ENCODE measurements around the gene SELE. TPM values are rescaled to one million over a fixed set of nuclear protein-coding genes. Genes with fewer than 3 reads are reported as not detected.

SELE gene
- total RNA-seq, 1 donor from 2014 or later, result 1.6 TPM

GRCh38 chr1:169753549-169753948, 19.7 kb upstream of the SELE start:
- Histone ChIP-seq H3K9ac (ENCODE audit: low read depth in 1 of 3, low read length in 3 of 3) (no peak overlapping the region), H3K36me3 (ENCODE audit: control insufficient read depth in 3 of 3, insufficient read depth in 3 of 3, low read length in 3 of 3) (no peaks in the 10 kb centered on the region), H3K4me3 (ENCODE audit: low read length in 3 of 3) (no peak overlapping the region), H3K9me3 (ENCODE audit: control insufficient read depth in 3 of 3, low read length in 3 of 3) (no peaks in the 10 kb centered on the region), H3K27ac (ENCODE audit: low read depth, low read length) (no peak overlapping the region), H3K4me1 (ENCODE audit: control insufficient read depth in 3 of 3, insufficient read depth in 3 of 3, low read length in 3 of 3) (no peaks in the 10 kb centered on the region), H3K27me3 (ENCODE audit: control insufficient read depth in 3 of 3, insufficient read depth in 3 of 3, low read length in 3 of 3) (peaks cover 0 to 5% (median 0%) of the 10 kb centered on the region in 3 donors)

GRCh38 chr1:169750041-169750440, 16.2 kb upstream of the SELE start:
- H3K9me3 ChIP-seq (ENCODE audit: control insufficient read depth in 3 of 3, low read length in 3 of 3), result no peaks in the 10 kb centered on the region
- H3K9ac ChIP-seq (ENCODE audit: low read depth in 1 of 3, low read length in 3 of 3), result no peak overlapping the region
- no peaks in the 10 kb centered on the region for H3K36me3 ChIP-seq (ENCODE audit: control insufficient read depth in 3 of 3, insufficient read depth in 3 of 3, low read length in 3 of 3)
- H3K4me3 ChIP-seq (ENCODE audit: low read length in 3 of 3), result no peak overlapping the region
- H3K27me3 ChIP-seq (ENCODE audit: control insufficient read depth in 3 of 3, insufficient read depth in 3 of 3, low read length in 3 of 3), result peaks cover 0 to 2% (median 0%) of the 10 kb centered on the region in 3 donors
- H3K4me1 ChIP-seq (ENCODE audit: control insufficient read depth in 3 of 3, insufficient read depth in 3 of 3, low read length in 3 of 3), result no peaks in the 10 kb centered on the region
- H3K27ac ChIP-seq (ENCODE audit: low read depth, low read length), result no peak overlapping the region

GRCh38 chr1:169746550-169746949, 12.7 kb upstream of the SELE start:
- Histone ChIP-seq H3K27ac (ENCODE audit: low read depth, low read length) (no peak overlapping the region), H3K9ac (ENCODE audit: low read depth in 1 of 3, low read length in 3 of 3) (no peak overlapping the region), H3K27me3 (ENCODE audit: control insufficient read depth in 3 of 3, insufficient read depth in 3 of 3, low read length in 3 of 3) (peaks cover 0 to 3% (median 0%) of the 10 kb centered on the region in 3 donors), H3K4me3 (ENCODE audit: low read length in 3 of 3) (no peak overlapping the region), H3K4me1 (ENCODE audit: control insufficient read depth in 3 of 3, insufficient read depth in 3 of 3, low read length in 3 of 3) (no peaks in the 10 kb centered on the region), H3K36me3 (ENCODE audit: control insufficient read depth in 3 of 3, insufficient read depth in 3 of 3, low read length in 3 of 3) (no peaks in the 10 kb centered on the region), H3K9me3 (ENCODE audit: control insufficient read depth in 3 of 3, low read length in 3 of 3) (no peaks in the 10 kb centered on the region)

GRCh38 chr1:169745015-169745861, 11.4 kb upstream of the SELE start:
- Histone ChIP-seq H3K36me3 (ENCODE audit: control insufficient read depth in 3 of 3, insufficient read depth in 3 of 3, low read length in 3 of 3) (no peaks in the 10 kb centered on the region), H3K9ac (ENCODE audit: low read depth in 1 of 3, low read length in 3 of 3) (no peak overlapping the region), H3K4me3 (ENCODE audit: low read length in 3 of 3) (no peak overlapping the region), H3K9me3 (ENCODE audit: control insufficient read depth in 3 of 3, low read length in 3 of 3) (no peaks in the 10 kb centered on the region), H3K27ac (ENCODE audit: low read depth, low read length) (no peak overlapping the region), H3K4me1 (ENCODE audit: control insufficient read depth in 3 of 3, insufficient read depth in 3 of 3, low read length in 3 of 3) (peaks cover 0 to 2% (median 2%) of the 10 kb centered on the region in 3 donors), H3K27me3 (ENCODE audit: control insufficient read depth in 3 of 3, insufficient read depth in 3 of 3, low read length in 3 of 3) (peaks cover 0 to 3% (median 0%) of the 10 kb centered on the region in 3 donors)

GRCh38 chr1:169741666-169742394, 8.0 kb upstream of the SELE start:
- no peak overlapping the region for H3K9ac ChIP-seq (ENCODE audit: low read depth in 1 of 3, low read length in 3 of 3)
- no peak overlapping the region for H3K4me3 ChIP-seq (ENCODE audit: low read length in 3 of 3)
- no peaks in the 10 kb centered on the region for H3K36me3 ChIP-seq (ENCODE audit: control insufficient read depth in 3 of 3, insufficient read depth in 3 of 3, low read length in 3 of 3)
- peaks cover 0 to 4% (median 0%) of the 10 kb centered on the region in 3 donors for H3K27me3 ChIP-seq (ENCODE audit: control insufficient read depth in 3 of 3, insufficient read depth in 3 of 3, low read length in 3 of 3)
- no peak overlapping the region for H3K27ac ChIP-seq (ENCODE audit: low read depth, low read length)
- H3K9me3 ChIP-seq (ENCODE audit: control insufficient read depth in 3 of 3, low read length in 3 of 3), result no peaks in the 10 kb centered on the region
- H3K4me1 ChIP-seq (ENCODE audit: control insufficient read depth in 3 of 3, insufficient read depth in 3 of 3, low read length in 3 of 3), result peaks cover 0 to 2% (median 2%) of the 10 kb centered on the region in 3 donors

- H3K9ac ChIP-seq (ENCODE audit: low read depth in 1 of 3, low read length in 3 of 3), result no peak overlapping the region
- no peaks in the 10 kb centered on the region for H3K9me3 ChIP-seq (ENCODE audit: control insufficient read depth in 3 of 3, low read length in 3 of 3)
- no peak overlapping the region for H3K4me3 ChIP-seq (ENCODE audit: low read length in 3 of 3)
- H3K4me1 ChIP-seq (ENCODE audit: control insufficient read depth in 3 of 3, insufficient read depth in 3 of 3, low read length in 3 of 3), result peaks cover 0 to 2% (median 2%) of the 10 kb centered on the region in 3 donors
- H3K27ac ChIP-seq (ENCODE audit: low read depth, low read length), result no peak overlapping the region
- no peaks in the 10 kb centered on the region for H3K36me3 ChIP-seq (ENCODE audit: control insufficient read depth in 3 of 3, insufficient read depth in 3 of 3, low read length in 3 of 3)
- peaks cover 0 to 7% (median 0%) of the 10 kb centered on the region in 3 donors for H3K27me3 ChIP-seq (ENCODE audit: control insufficient read depth in 3 of 3, insufficient read depth in 3 of 3, low read length in 3 of 3)
Observed at GRCh38 chr1:169739980-169740379, 6.1 kb upstream of the SELE start.

- Histone ChIP-seq H3K27ac (ENCODE audit: low read depth, low read length) (no peak overlapping the region), H3K9ac (ENCODE audit: low read depth in 1 of 3, low read length in 3 of 3) (no peak overlapping the region), H3K4me3 (ENCODE audit: low read length in 3 of 3) (no peak overlapping the region), H3K9me3 (ENCODE audit: control insufficient read depth in 3 of 3, low read length in 3 of 3) (no peaks in the 10 kb centered on the region), H3K36me3 (ENCODE audit: control insufficient read depth in 3 of 3, insufficient read depth in 3 of 3, low read length in 3 of 3) (no peaks in the 10 kb centered on the region), H3K27me3 (ENCODE audit: control insufficient read depth in 3 of 3, insufficient read depth in 3 of 3, low read length in 3 of 3) (peaks cover 0 to 6% (median 0%) of the 10 kb centered on the region in 3 donors), H3K4me1 (ENCODE audit: control insufficient read depth in 3 of 3, insufficient read depth in 3 of 3, low read length in 3 of 3) (no peaks in the 10 kb centered on the region)
Observed at GRCh38 chr1:169731446-169731845, 2.4 kb downstream of the SELE start.

- H3K9ac ChIP-seq (ENCODE audit: low read depth in 1 of 3, low read length in 3 of 3), result no peak overlapping the region
- H3K36me3 ChIP-seq (ENCODE audit: control insufficient read depth in 3 of 3, insufficient read depth in 3 of 3, low read length in 3 of 3), result no peaks in the 10 kb centered on the region
- H3K4me1 ChIP-seq (ENCODE audit: control insufficient read depth in 3 of 3, insufficient read depth in 3 of 3, low read length in 3 of 3), result no peaks in the 10 kb centered on the region
- no peak overlapping the region for H3K27ac ChIP-seq (ENCODE audit: low read depth, low read length)
- no peak overlapping the region for H3K4me3 ChIP-seq (ENCODE audit: low read length in 3 of 3)
- H3K9me3 ChIP-seq (ENCODE audit: control insufficient read depth in 3 of 3, low read length in 3 of 3), result no peaks in the 10 kb centered on the region
- H3K27me3 ChIP-seq (ENCODE audit: control insufficient read depth in 3 of 3, insufficient read depth in 3 of 3, low read length in 3 of 3), result peaks cover 0 to 6% (median 0%) of the 10 kb centered on the region in 3 donors
Observed at GRCh38 chr1:169729991-169730390, 3.9 kb downstream of the SELE start.

GRCh38 chr1:169727307-169727706, 6.6 kb downstream of the SELE start:
- peaks cover 0 to 6% (median 0%) of the 10 kb centered on the region in 3 donors for H3K27me3 ChIP-seq (ENCODE audit: control insufficient read depth in 3 of 3, insufficient read depth in 3 of 3, low read length in 3 of 3)
- no peaks in the 10 kb centered on the region for H3K9me3 ChIP-seq (ENCODE audit: control insufficient read depth in 3 of 3, low read length in 3 of 3)
- H3K4me3 ChIP-seq (ENCODE audit: low read length in 3 of 3), result no peak overlapping the region
- no peak overlapping the region for H3K9ac ChIP-seq (ENCODE audit: low read depth in 1 of 3, low read length in 3 of 3)
- H3K27ac ChIP-seq (ENCODE audit: low read depth, low read length), result no peak overlapping the region
- H3K4me1 ChIP-seq (ENCODE audit: control insufficient read depth in 3 of 3, insufficient read depth in 3 of 3, low read length in 3 of 3), result no peaks in the 10 kb centered on the region
- H3K36me3 ChIP-seq (ENCODE audit: control insufficient read depth in 3 of 3, insufficient read depth in 3 of 3, low read length in 3 of 3), result no peaks in the 10 kb centered on the region

- no peaks in the 10 kb centered on the region for H3K36me3 ChIP-seq (ENCODE audit: control insufficient read depth in 3 of 3, insufficient read depth in 3 of 3, low read length in 3 of 3)
Observed at GRCh38 chr1:169726851-169727250, 7.0 kb downstream of the SELE start.

More at GRCh38 chr1:169726851-169727250, 7.0 kb downstream of the SELE start:
- Histone ChIP-seq H3K27ac (ENCODE audit: low read depth, low read length) (no peak overlapping the region), H3K9ac (ENCODE audit: low read depth in 1 of 3, low read length in 3 of 3) (no peak overlapping the region), H3K4me3 (ENCODE audit: low read length in 3 of 3) (no peak overlapping the region), H3K9me3 (ENCODE audit: control insufficient read depth in 3 of 3, low read length in 3 of 3) (no peaks in the 10 kb centered on the region), H3K27me3 (ENCODE audit: control insufficient read depth in 3 of 3, insufficient read depth in 3 of 3, low read length in 3 of 3) (peaks cover 0 to 6% (median 0%) of the 10 kb centered on the region in 3 donors), H3K4me1 (ENCODE audit: control insufficient read depth in 3 of 3, insufficient read depth in 3 of 3, low read length in 3 of 3) (no peaks in the 10 kb centered on the region)

Measured in skeletal muscle tissue (tissue), 4 donors.